NOMO-1 treated with dmso at 0.1 percent for 144 hours (cell line): ENCODE measurements around the gene VCY.
"Not testable (repeated sequence)": the region's sequence is repeated elsewhere in the genome, so short reads cannot be mapped to it uniquely, and the experiment has no call there.

Source experiments
- DNase-seq: peaks from one replicate; lab custom pipeline; 2025; ENCODE audit not compliant: unreplicated experiment; lab: John Stamatoyannopoulos, UW

The VCY gene

GRCh38 chrY:13986373-13986772 is at the start of gene VCY:
Gene VCY, minus strand, starts transcription at chrY:13986473. Its CDS starts 33 bp downstream, at chrY:13986440.
- not testable (repeated sequence) for DNase-seq

GRCh38 chrY:14030395-14030794 is 44.1 kb upstream of the VCY start:
- DNase-seq: not testable (repeated sequence)

- DNase-seq: not testable (repeated sequence)
Observed at GRCh38 chrY:14011916-14012315, 25.6 kb upstream of the VCY start.

GRCh38 chrY:13942406-13942805 is 43.9 kb downstream of the VCY start:
- not testable (repeated sequence) for DNase-seq
